GM10266 (cell line): ENCODE data around the gene FGF11.
"Not testable (repeated sequence)": the region's sequence is repeated elsewhere in the genome, so short reads cannot be mapped to it uniquely, and the experiment has no call there.

Experiments
- DNase-seq: peaks from one replicate; pipeline ENCODE4 v3.0.0; 2012; ENCODE audit errors: extremely low spot score
- TF ChIP-seq, protein P1 (sequence below): IDR thresholded peaks from 2 replicates; pipeline ENCODE4 v1.5.1; 2012; ENCODE audit warnings: mild to moderate bottlenecking, low read depth; ENCODE audit not compliant: control insufficient read depth, insufficient read depth; ENCODE audit errors: missing control alignments

The FGF11 gene

GRCh38 chr17:7468804-7469389, 29.6 kb downstream of the FGF11 start:
- TF ChIP-seq, protein P1, sequence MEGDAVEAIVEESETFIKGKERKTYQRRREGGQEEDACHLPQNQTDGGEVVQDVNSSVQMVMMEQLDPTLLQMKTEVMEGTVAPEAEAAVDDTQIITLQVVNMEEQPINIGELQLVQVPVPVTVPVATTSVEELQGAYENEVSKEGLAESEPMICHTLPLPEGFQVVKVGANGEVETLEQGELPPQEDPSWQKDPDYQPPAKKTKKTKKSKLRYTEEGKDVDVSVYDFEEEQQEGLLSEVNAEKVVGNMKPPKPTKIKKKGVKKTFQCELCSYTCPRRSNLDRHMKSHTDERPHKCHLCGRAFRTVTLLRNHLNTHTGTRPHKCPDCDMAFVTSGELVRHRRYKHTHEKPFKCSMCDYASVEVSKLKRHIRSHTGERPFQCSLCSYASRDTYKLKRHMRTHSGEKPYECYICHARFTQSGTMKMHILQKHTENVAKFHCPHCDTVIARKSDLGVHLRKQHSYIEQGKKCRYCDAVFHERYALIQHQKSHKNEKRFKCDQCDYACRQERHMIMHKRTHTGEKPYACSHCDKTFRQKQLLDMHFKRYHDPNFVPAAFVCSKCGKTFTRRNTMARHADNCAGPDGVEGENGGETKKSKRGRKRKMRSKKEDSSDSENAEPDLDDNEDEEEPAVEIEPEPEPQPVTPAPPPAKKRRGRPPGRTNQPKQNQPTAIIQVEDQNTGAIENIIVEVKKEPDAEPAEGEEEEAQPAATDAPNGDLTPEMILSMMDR = no peak
- DNase-seq = no peak

- DNase-seq = not testable (repeated sequence)
These were observed 30.5 kb downstream of the FGF11 start for GRCh38 chr17:7469843-7470242.

DNA sequence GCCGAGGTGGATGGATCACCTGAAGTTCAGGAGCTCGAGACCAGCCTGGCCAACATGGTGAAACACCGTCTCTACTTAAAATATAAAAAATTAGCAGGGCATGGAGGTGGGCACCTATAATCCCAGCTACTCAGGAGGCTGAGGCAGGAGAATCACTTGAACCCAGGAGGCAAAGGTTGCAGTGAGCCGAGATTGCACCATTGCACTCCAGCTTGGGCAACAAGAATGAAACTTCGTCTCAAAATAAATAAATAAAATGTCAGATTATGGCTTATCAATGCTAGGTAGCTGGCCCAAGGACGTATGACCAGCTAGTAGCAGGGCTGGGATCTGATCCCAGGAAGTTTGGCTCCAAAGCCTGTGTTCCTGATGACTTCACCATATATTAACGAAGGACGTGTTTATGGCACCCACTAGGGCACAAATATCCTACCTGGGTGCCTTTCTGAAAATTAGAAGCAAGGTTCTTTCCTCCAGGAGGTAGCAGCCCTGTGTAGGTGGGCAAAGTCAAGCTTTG, 31.2 kb downstream of the FGF11 start:
- DNase-seq = not testable (repeated sequence)

- TF ChIP-seq, protein P1 = no peak
These were observed 32.4 kb downstream of the FGF11 start for GRCh38 chr17:7471729-7472128.

GRCh38 chr17:7474767-7475166, 35.5 kb downstream of the FGF11 start:
- not testable (repeated sequence) for DNase-seq

More at GRCh38 chr17:7471729-7472128, 32.4 kb downstream of the FGF11 start:
- no peak for DNase-seq

GRCh38 chr17:7475764-7476422, 36.6 kb downstream of the FGF11 start:
- no peak for DNase-seq
- TF ChIP-seq, protein P1 = no peak

- no peak for DNase-seq
- TF ChIP-seq, protein P1 = no peak
These were observed 37.2 kb downstream of the FGF11 start for GRCh38 chr17:7476494-7476893.

- no peak for DNase-seq
- TF ChIP-seq, protein P1 = no peak
These were observed 37.6 kb downstream of the FGF11 start for GRCh38 chr17:7476951-7477350.
